ENCODE measurements around the gene SLC43A3. TPM values are rescaled to one million over a fixed set of nuclear protein-coding genes. Genes with fewer than 3 reads are reported as not detected.

Gene SLC43A3
- total and polyA plus RNA-seq, 2 of the 4 experiments (the other 2 are of a cell fraction): 12.7 to 21.1 TPM

GRCh38 chr11:57357856-57358255, 69.1 kb downstream of the SLC43A3 start:
- no CpG with 5 or more reads among the region's 6 CpGs for WGBS, 2 experiments (ENCODE audit: extremely low coverage in 2 of 2, insufficient read length in 1 of 2)
- Histone ChIP-seq H4K20me1 (ENCODE audit: insufficient read depth, low read length) (no peaks in the 10 kb centered on the region), H3K9me3 (ENCODE audit: control insufficient read depth, insufficient read depth, low read length) (no peaks in the 10 kb centered on the region), H2AFZ (replicated peaks; ENCODE audit: low read length, poor library complexity) (no peak overlapping the region), H3K4me3 (ENCODE audit: insufficient read depth, low read depth, low read length) (no peak overlapping the region), H3K27me3 (ENCODE audit: control insufficient read depth, insufficient read depth, low read length) (peaks cover 37% of the 10 kb centered on the region), H3K9me1 (ENCODE audit: insufficient read depth, low read length) (no peaks in the 10 kb centered on the region), H4K91ac (ENCODE audit: insufficient read depth, low read depth, low read length) (no peak overlapping the region), H3K4ac (ENCODE audit: low read depth, low read length) (no peak overlapping the region), H2AK5ac (ENCODE audit: low read depth, low read length) (no peak overlapping the region), H3K79me1 (ENCODE audit: low read depth in 1 of 2, low read length in 2 of 2) (no peaks in the 10 kb centered on the region), H2BK20ac (ENCODE audit: low read depth, low read length) (no peak overlapping the region), H2BK15ac (ENCODE audit: low read depth, low read length) (no peak overlapping the region), H3K4me1 (ENCODE audit: control insufficient read depth, insufficient read depth, low read length) (no peaks in the 10 kb centered on the region), H3K9ac (ENCODE audit: low read depth, low read length) (no peak overlapping the region), H3K4me2 (ENCODE audit: low read depth, low read length) (0 out of 2 replicates have a peak overlapping the region, but pooled peaks have one; percentile 18), H3K14ac (replicated peaks; ENCODE audit: low read depth, low read length) (no peak overlapping the region), H2BK5ac (ENCODE audit: low read depth, low read length, poor library complexity, severe bottlenecking) (no peak overlapping the region), H3K23ac (ENCODE audit: low read depth, low read length) (no peak overlapping the region), H2BK120ac (ENCODE audit: low read depth, low read length) (no peak overlapping the region), H3K18ac (ENCODE audit: low read depth, low read length) (no peak overlapping the region), H4K8ac (ENCODE audit: low read depth in 2 of 2, low read length in 2 of 2) (no peak overlapping the region), H3K27ac (ENCODE audit: insufficient read depth, low read length) (no peak overlapping the region), H3K36me3 (ENCODE audit: control insufficient read depth, insufficient read depth, low read length) (no peaks in the 10 kb centered on the region), H3K56ac (ENCODE audit: extremely low read depth, insufficient read depth, low read length) (no peak overlapping the region), H4K5ac (ENCODE audit: low read depth, low read length) (no peak overlapping the region), H2AK9ac (replicated peaks; ENCODE audit: low read depth, low read length, poor library complexity) (no peak overlapping the region)
- dilution Hi-C loops (cut with HindIII; ENCODE audit: low sequenced_read_pairs, unreplicated experiment) (no loop called here), intact Hi-C loops (cut with micrococcal nuclease) (no loop called here), in situ Hi-C loops (cut with MboI; ENCODE audit: low sequenced_read_pairs) (loop anchor here (25.0 kb wide), 1 partner anchor 521 kb away; no protein-coding TSS in a partner anchor)
- BruUV-seq (replicated peaks): no TSS peak
- ATAC-seq (ENCODE audit: low read depth): peak; percentile 72
- DNase-seq: peak; percentile 54
- POLR2A ChIA-PET (ENCODE audit: unreplicated experiment): no interaction called here
- TF ChIP-seq USF2 (IDR thresholded peaks at IDR 0.05; ENCODE audit: low read depth, low read length): no peak
- TF ChIP-seq RFX5 (IDR thresholded peaks at IDR 0.05; ENCODE audit: low read depth, low read length): no peak
- TF ChIP-seq CTCF (conservative IDR thresholded peaks at IDR 0.05; ENCODE audit: low read depth, low read length): no peak
- no peak for TF ChIP-seq RAD21 (IDR thresholded peaks at IDR 0.05; ENCODE audit: low read length)
- TF ChIP-seq SMC3 (IDR thresholded peaks at IDR 0.05; ENCODE audit: low read depth, low read length): no peak
- CTCF ChIA-PET: no interaction called here

Measured in IMR-90 (cell line).